A673 (cell line): ENCODE results near the gene SLC25A25. TPM values are rescaled to one million over a fixed set of nuclear protein-coding genes. Genes with fewer than 3 reads are reported as not detected.

Source experiments
- BruUV-seq: library from RNA; stranded (reverse); fragments of 400-500 nt; replicated peaks from 2 replicates; lab custom pipeline; 2021; lab: Mats Ljungman, UMichigan
- CTCF ChIA-PET: fragments of 300-600 bp; sonication (Branson Sonifier 250); formaldehyde crosslinking; loops from one replicate; lab custom pipeline; 2022; ENCODE audit warnings: antibody characterized with exemption; lab: Charles Lee
- POLR2A ChIA-PET: fragments of 300-600 bp; sonication (Branson Sonifier 250); formaldehyde crosslinking; loops from one replicate; lab custom pipeline; 2022; ENCODE audit warnings: antibody characterized with exemption; ENCODE audit not compliant: low non-redundant PET; lab: Charles Lee
- DNase-seq: peaks from one replicate; pipeline ENCODE4 v3.0.0-alpha.2; 2015; ENCODE audit warnings: low spot score
- H3K27ac ChIP-seq: fragments of 200-600 bp; sonication (generic); 2 replicates; pipeline ENCODE4 v1.5.1; 2016; ENCODE audit warnings: mixed run types, low read depth, mild to moderate bottlenecking, mixed read lengths, antibody characterized with exemption, low read length; ENCODE audit not compliant: poor library complexity, severe bottlenecking
- H3K27me3 ChIP-seq: fragments of 200-600 bp; sonication (generic); replicated peaks from 2 replicates; pipeline ENCODE4 v1.6.1; 2017; ENCODE audit warnings: mixed run types, low read depth, mild to moderate bottlenecking, mixed read lengths, antibody characterized with exemption, low read length; ENCODE audit not compliant: insufficient read depth, poor library complexity
- H3K36me3 ChIP-seq: fragments of 200-600 bp; sonication (generic); 2 replicates; pipeline ENCODE4 v1.6.1; 2016; ENCODE audit warnings: mixed run types, mild to moderate bottlenecking, mixed read lengths, antibody characterized with exemption, low read length; ENCODE audit not compliant: insufficient read depth, poor library complexity, severe bottlenecking
- H3K4me1 ChIP-seq: fragments of 200-600 bp; sonication (generic); 2 replicates; pipeline ENCODE4 v1.6.1; 2017; ENCODE audit warnings: mixed run types, mild to moderate bottlenecking, mixed read lengths, antibody characterized with exemption, low read length; ENCODE audit not compliant: insufficient read depth, poor library complexity, severe bottlenecking
- H3K4me3 ChIP-seq: fragments of 200-600 bp; sonication (generic); 2 replicates; pipeline ENCODE4 v1.5.1; 2016; ENCODE audit warnings: low read depth, mixed run types, mild to moderate bottlenecking, mixed read lengths, low read length; ENCODE audit not compliant: poor library complexity, severe bottlenecking
- H3K9me3 ChIP-seq: fragments of 200-600 bp; sonication (generic); 2 replicates; pipeline ENCODE4 v1.6.1; 2016; ENCODE audit warnings: mixed run types, low read depth, mild to moderate bottlenecking, mixed read lengths, antibody characterized with exemption, low read length; ENCODE audit not compliant: poor library complexity, severe bottlenecking
- CTCF ChIP-seq: fragments of 300-800, 200-600 bp; sonication (generic); conservative IDR thresholded peaks from 2 replicates; pipeline ENCODE4 v1.5.1; 2017; ENCODE audit warnings: low read depth, mild to moderate bottlenecking, antibody characterized with exemption, low read length, moderate library complexity, mixed read lengths
- EZH2 ChIP-seq: fragments of 200-600 bp; sonication (generic); IDR thresholded peaks from 2 replicates; pipeline ENCODE4 v1.6.1; 2017; ENCODE audit warnings: borderline replicate concordance, low read depth, mild to moderate bottlenecking, mixed read lengths, antibody characterized with exemption, low read length; ENCODE audit not compliant: poor library complexity, severe bottlenecking
- intact Hi-C: fragments of 100-400 bp; cut with micrococcal nuclease; formaldehyde crosslinking; loops from one replicate; pipeline ENCODE4 v1.10.0; 2022; ENCODE audit not compliant: unreplicated experiment
- total RNA-seq: library from RNA; stranded (reverse); gene quantifications from 2 replicates; pipeline ENCODE4 v1.2.3, GENCODE V29; 2021

SLC25A25 gene
- total RNA-seq, 1 experiment from 2014 or later: 24.7 TPM

GRCh38 chr9:128113526-128114325, 45.7 kb downstream of the SLC25A25 start:
- ChIA-PET CTCF (interaction anchor here (1.0 kb wide), 1 partner anchor 12 kb away, joined by 3 read pairs; no protein-coding TSS in a partner anchor), POLR2A (interaction anchor here (0.6 kb wide), 1 partner anchor 185 kb away, joined by 11 read pairs; no protein-coding TSS in a partner anchor)
- Histone ChIP-seq H3K27me3 (no peaks in the 10 kb centered on the region), H3K9me3 (no peaks in the 10 kb centered on the region), H3K36me3 (peaks cover 4% of the 10 kb centered on the region), H3K4me1 (peaks cover 6% of the 10 kb centered on the region), H3K27ac (no peak overlapping the region), H3K4me3 (no peak overlapping the region)
- intact Hi-C loops: no loop called here
- no TSS peak for BruUV-seq
- TF ChIP-seq EZH2 (no peak), CTCF (no peak)
- no peak for DNase-seq

GRCh38 chr9:128114326-128115186, 46.5 kb downstream of the SLC25A25 start:
- POLR2A ChIA-PET: interaction anchor here (0.6 kb wide), 1 partner anchor 186 kb away, joined by 11 read pairs; no protein-coding TSS in a partner anchor
- TF ChIP-seq CTCF (no peak), EZH2 (no peak)
- BruUV-seq: no TSS peak
- Histone ChIP-seq H3K4me3 (no peak overlapping the region), H3K36me3 (peaks cover 3% of the 10 kb centered on the region), H3K9me3 (no peaks in the 10 kb centered on the region), H3K4me1 (peaks cover 6% of the 10 kb centered on the region), H3K27me3 (no peaks in the 10 kb centered on the region), H3K27ac (no peak overlapping the region)
- DNase-seq: no peak
- CTCF ChIA-PET: interaction anchor here (1.0 kb wide), 1 partner anchor 11 kb away, joined by 3 read pairs; no protein-coding TSS in a partner anchor
- intact Hi-C loops: loop anchor here (5.0 kb wide), 1 partner anchor 298 kb away; no protein-coding TSS in a partner anchor
